OCI-LY7 (cell line): Measurements from ENCODE around the gene RAB11FIP4. TPM values are rescaled to one million over a fixed set of nuclear protein-coding genes. Genes with fewer than 3 reads are reported as not detected.

Source experiments
- BruUV-seq: library from RNA; stranded (reverse); fragments of 400-500 nt; replicated peaks from 2 replicates; lab custom pipeline; 2021; lab: Mats Ljungman, UMichigan
- CTCF ChIA-PET: fragments of 300-600 bp; sonication (Branson Sonifier 250); formaldehyde crosslinking; loops from one replicate; lab custom pipeline; 2022; ENCODE audit warnings: antibody characterized with exemption; ENCODE audit not compliant: unreplicated experiment; lab: Charles Lee
- POLR2A ChIA-PET: fragments of 300-600 bp; sonication (Branson Sonifier 250); formaldehyde crosslinking; loops from one replicate; lab custom pipeline; 2022; ENCODE audit warnings: antibody characterized with exemption; lab: Charles Lee
- DNase-seq: peaks from one replicate; pipeline ENCODE4 v3.0.0-alpha.2; 2015; ENCODE audit warnings: low spot score
- H2AFZ ChIP-seq: fragments of 200-600 bp; sonication (generic), shearing (Covaris generic); 2 replicates; pipeline ENCODE4 v1.6.1; 2014; ENCODE audit warnings: mild to moderate bottlenecking, antibody characterized with exemption, low read length, moderate library complexity
- H3K27ac ChIP-seq: fragments of 200-600 bp; sonication (generic); 2 replicates; pipeline ENCODE4 v1.5.1; 2014; ENCODE audit warnings: mixed run types, low read depth, mild to moderate bottlenecking, moderate library complexity, low read length, inconsistent platforms; ENCODE audit not compliant: poor library complexity, severe bottlenecking
- H3K36me3 ChIP-seq: fragments of 200-600 bp; sonication (generic); 2 replicates; pipeline ENCODE4 v1.6.1; 2014; ENCODE audit warnings: mild to moderate bottlenecking, antibody characterized with exemption, low read length, moderate library complexity, mixed read lengths; ENCODE audit not compliant: insufficient read depth
- H3K4me1 ChIP-seq: fragments of 200-600 bp; sonication (generic); 2 replicates; pipeline ENCODE4 v1.5.1; 2014; ENCODE audit warnings: mild to moderate bottlenecking, low read length; ENCODE audit not compliant: insufficient read depth, poor library complexity, severe bottlenecking
- H3K4me2 ChIP-seq: fragments of 200-600 bp; sonication (generic); 2 replicates; pipeline ENCODE4 v1.6.1; 2014; ENCODE audit warnings: mild to moderate bottlenecking, low read length
- H3K4me3 ChIP-seq: fragments of 200-600 bp; sonication (generic); 2 replicates; pipeline ENCODE4 v1.5.1; 2014; ENCODE audit warnings: mild to moderate bottlenecking, low read depth, low read length; ENCODE audit not compliant: poor library complexity, severe bottlenecking
- H3K79me2 ChIP-seq: fragments of 200-600 bp; sonication (generic); 2 replicates; pipeline ENCODE4 v1.6.1; 2016; ENCODE audit warnings: low read depth, mild to moderate bottlenecking, low read length, moderate library complexity, mixed read lengths; ENCODE audit not compliant: insufficient read depth
- H3K9me2 ChIP-seq: fragments of 200-600 bp; sonication (generic); 2 replicates; pipeline ENCODE4 v1.6.1; 2016; ENCODE audit warnings: mild to moderate bottlenecking, low read length, mixed read lengths; ENCODE audit not compliant: insufficient read depth
- H3K9me3 ChIP-seq: fragments of 200-600 bp; sonication (generic); 2 replicates; pipeline ENCODE4 v1.6.1; 2014; ENCODE audit warnings: mild to moderate bottlenecking, mixed run types, low read length, mixed read lengths
- H4K20me1 ChIP-seq: fragments of 200-600 bp; sonication (generic); 2 replicates; pipeline ENCODE4 v1.6.1; 2014; ENCODE audit warnings: mild to moderate bottlenecking, antibody characterized with exemption, low read length, moderate library complexity, mixed read lengths; ENCODE audit not compliant: insufficient read depth
- CTCF ChIP-seq: fragments of 200-600 bp; sonication (generic); conservative IDR thresholded peaks from 2 replicates; pipeline ENCODE4 v1.5.1; 2014; ENCODE audit warnings: mild to moderate bottlenecking, antibody characterized with exemption, low read length, moderate library complexity, mixed read lengths
- EZH2phosphoT487 ChIP-seq: fragments of 200-600 bp; sonication (generic); IDR thresholded peaks from 2 replicates; pipeline ENCODE4 v1.6.1; 2018; ENCODE audit warnings: low read depth, borderline replicate concordance, mild to moderate bottlenecking, mixed run types, antibody characterized with exemption, low read length, moderate library complexity, mixed read lengths
- intact Hi-C: fragments of 100-400 bp; cut with micrococcal nuclease; formaldehyde crosslinking; loops from one replicate; pipeline ENCODE4 v1.10.0; 2022; ENCODE audit not compliant: unreplicated experiment
- total RNA-seq, 2 experiments: library from RNA; depleted of rRNA in 1 of 2; stranded (reverse); fragments of >200 nt in 1 of 2; shearing (Covaris generic) in 1 of 2; gene quantifications; 2 replicates each; pipeline ENCODE4 v1.2.3, GENCODE V29; 2014 to 2022

RAB11FIP4 gene
- total RNA-seq, 2 experiments from 2014 or later: 5.8 to 15.0 TPM

GRCh38 chr17:31527606-31528005 is 136.1 kb downstream of the RAB11FIP4 start:
- ChIA-PET CTCF (no interaction called here), POLR2A (no interaction called here)
- H3K4me2 ChIP-seq: no peak overlapping the region
- H3K9me3 ChIP-seq: no peaks in the 10 kb centered on the region
- no TSS peak for BruUV-seq
- H3K4me1 ChIP-seq: peaks cover 11% of the 10 kb centered on the region
- intact Hi-C loops: no loop called here
- H3K4me3 ChIP-seq: no peak overlapping the region
- H3K79me2 ChIP-seq: no peaks in the 10 kb centered on the region
- TF ChIP-seq CTCF: no peak
- H3K9me2 ChIP-seq: no peaks in the 10 kb centered on the region
- H3K27ac ChIP-seq: no peak overlapping the region
- no peaks in the 10 kb centered on the region for H4K20me1 ChIP-seq
- DNase-seq: no peak
- no peak overlapping the region for H2AFZ ChIP-seq
- peaks cover 16% of the 10 kb centered on the region for H3K36me3 ChIP-seq

GRCh38 chr17:31528291-31528874 is 136.9 kb downstream of the RAB11FIP4 start:
- Histone ChIP-seq H3K4me1 (peaks cover 12% of the 10 kb centered on the region), H3K27ac (no peak overlapping the region), H3K79me2 (no peaks in the 10 kb centered on the region), H2AFZ (no peak overlapping the region), H3K36me3 (peaks cover 13% of the 10 kb centered on the region), H3K4me2 (no peak overlapping the region), H3K9me2 (no peaks in the 10 kb centered on the region), H4K20me1 (no peaks in the 10 kb centered on the region), H3K9me3 (no peaks in the 10 kb centered on the region), H3K4me3 (no peak overlapping the region)
- DNase-seq: no peak
- CTCF ChIA-PET: no interaction called here
- no TSS peak for BruUV-seq
- TF ChIP-seq EZH2phosphoT487 (no peak), CTCF (no peak)
- intact Hi-C loops: no loop called here
- POLR2A ChIA-PET: no interaction called here

GRCh38 chr17:31529841-31530251 is 138.4 kb downstream of the RAB11FIP4 start:
- Histone ChIP-seq H3K9me3 (no peaks in the 10 kb centered on the region), H3K79me2 (no peaks in the 10 kb centered on the region), H3K4me2 (no peak overlapping the region), H3K27ac (no peak overlapping the region), H4K20me1 (no peaks in the 10 kb centered on the region), H3K36me3 (no peaks in the 10 kb centered on the region), H2AFZ (no peak overlapping the region), H3K9me2 (no peaks in the 10 kb centered on the region), H3K4me1 (peaks cover 27% of the 10 kb centered on the region), H3K4me3 (no peak overlapping the region)
- ChIA-PET CTCF (no interaction called here), POLR2A (no interaction called here)
- TF ChIP-seq CTCF (no peak), EZH2phosphoT487 (no peak)
- no peak for DNase-seq
- no TSS peak for BruUV-seq
- intact Hi-C loops: loop anchor here (10.0 kb wide), 1 partner anchor 375 kb away; the partner anchor contains the start of gene UTP6
